Activated T-helper 1 cell treated with anti-CD3 and anti-CD28 coated beads, Interleukin-12 subunit alpha, Interleukin-12 subunit beta, Interleukin-2, Interleukin-4 antibody, amounts not matched to agents 30 ng/mL and 10 ng/mL and 1 ng/mL, durations not matched to agents 14 hours and 24 hours and 36 hours (primary cell): ENCODE measurements around the gene ENDOD1. TPM values are rescaled to one million over a fixed set of nuclear protein-coding genes. Genes with fewer than 3 reads are reported as not detected.
"Not testable (repeated sequence)": the region's sequence is repeated elsewhere in the genome, so short reads cannot be mapped to it uniquely, and the experiment has no call there.

Source experiments
- DNase-seq: peaks from one replicate; pipeline ENCODE4 v3.0.0; 2021; ENCODE audit warnings: low spot score
- H3K27ac Mint-ChIP-seq: one replicate; pipeline ENCODE4 v1.8.0; 2021; ENCODE audit warnings: mild to moderate bottlenecking, mixed read lengths
- H3K27me3 Mint-ChIP-seq: one replicate; pipeline ENCODE4 v1.8.0; 2022; ENCODE audit warnings: mild to moderate bottlenecking, moderate library complexity, mixed read lengths; ENCODE audit not compliant: insufficient read depth
- H3K36me3 Mint-ChIP-seq: one replicate; pipeline ENCODE4 v1.8.0; 2021; ENCODE audit warnings: low read depth, mixed read lengths
- H3K4me1 Mint-ChIP-seq: one replicate; pipeline ENCODE4 v1.8.0; 2021; ENCODE audit warnings: low read depth, mixed read lengths
- H3K4me3 Mint-ChIP-seq: one replicate; pipeline ENCODE4 v1.8.0; 2021; ENCODE audit warnings: mild to moderate bottlenecking, moderate library complexity, mixed read lengths
- H3K9me3 Mint-ChIP-seq: one replicate; pipeline ENCODE4 v1.8.0; 2021; ENCODE audit warnings: mixed read lengths
- intact Hi-C: fragments of 100-400 bp; cut with micrococcal nuclease; formaldehyde crosslinking; loops from one replicate; pipeline ENCODE4 v1.15.1; 2024
- total RNA-seq: library from RNA; stranded (reverse); gene quantifications from 2 replicates; pipeline ENCODE4 v1.2.3, GENCODE V29; 2022

The ENDOD1 gene
- total RNA-seq, 1 donor from 2014 or later, result 34.3 TPM

GRCh38 chr11:95097209-95097608, 7.6 kb downstream of the ENDOD1 start:
- Mint-ChIP-seq H3K27me3 (no peaks in the 10 kb centered on the region), H3K9me3 (no peaks in the 10 kb centered on the region), H3K4me3 (no peak overlapping the region), H3K4me1 (peaks cover 52% of the 10 kb centered on the region), H3K36me3 (peaks cover 26% of the 10 kb centered on the region), H3K27ac (peak overlapping the region; percentile 4)
- intact Hi-C loops, result loop anchor here (5.0 kb wide), 1 partner anchor 1245 kb away; the partner anchor contains the start of gene MAML2
- DNase-seq, result no peak

GRCh38 chr11:95098826-95099225, 9.2 kb downstream of the ENDOD1 start:
- Mint-ChIP-seq H3K4me1 (peaks cover 44% of the 10 kb centered on the region), H3K9me3 (no peaks in the 10 kb centered on the region), H3K4me3 (no peak overlapping the region), H3K27ac (no peak overlapping the region), H3K27me3 (no peaks in the 10 kb centered on the region), H3K36me3 (peaks cover 27% of the 10 kb centered on the region)
- intact Hi-C loops, result loop anchor here (5.0 kb wide), 1 partner anchor 1243 kb away; the partner anchor contains the start of gene MAML2
- no peak for DNase-seq

- Mint-ChIP-seq H3K4me1 (peaks cover 30% of the 10 kb centered on the region), H3K27ac (no peak overlapping the region), H3K36me3 (peaks cover 21% of the 10 kb centered on the region), H3K9me3 (no peaks in the 10 kb centered on the region), H3K4me3 (no peak overlapping the region), H3K27me3 (no peaks in the 10 kb centered on the region)
- DNase-seq, result no peak
- intact Hi-C loops, result no loop called here
Observed at GRCh38 chr11:95100191-95100648, 10.6 kb downstream of the ENDOD1 start.

- H3K9me3 Mint-ChIP-seq, result no peaks in the 10 kb centered on the region
- H3K27me3 Mint-ChIP-seq, result no peaks in the 10 kb centered on the region
- peaks cover 23% of the 10 kb centered on the region for H3K4me1 Mint-ChIP-seq
- no peak overlapping the region for H3K4me3 Mint-ChIP-seq
- intact Hi-C loops, result no loop called here
- no peak overlapping the region for H3K27ac Mint-ChIP-seq
- DNase-seq, result no peak
- peaks cover 22% of the 10 kb centered on the region for H3K36me3 Mint-ChIP-seq
Observed at GRCh38 chr11:95100856-95101507, 11.3 kb downstream of the ENDOD1 start.

GRCh38 chr11:95101935-95102334, 12.3 kb downstream of the ENDOD1 start:
- intact Hi-C loops, result no loop called here
- Mint-ChIP-seq H3K27ac (peak overlapping the region; percentile 46), H3K4me1 (peaks cover 17% of the 10 kb centered on the region), H3K36me3 (peaks cover 22% of the 10 kb centered on the region), H3K4me3 (no peak overlapping the region), H3K27me3 (no peaks in the 10 kb centered on the region), H3K9me3 (no peaks in the 10 kb centered on the region)
- no peak for DNase-seq

GRCh38 chr11:95102733-95103132, 13.1 kb downstream of the ENDOD1 start:
- H3K36me3 Mint-ChIP-seq, result peaks cover 15% of the 10 kb centered on the region
- no peaks in the 10 kb centered on the region for H3K9me3 Mint-ChIP-seq
- no peak overlapping the region for H3K4me3 Mint-ChIP-seq
- H3K4me1 Mint-ChIP-seq, result peaks cover 10% of the 10 kb centered on the region
- no peak for DNase-seq
- intact Hi-C loops, result no loop called here
- no peak overlapping the region for H3K27ac Mint-ChIP-seq
- no peaks in the 10 kb centered on the region for H3K27me3 Mint-ChIP-seq

GRCh38 chr11:95103701-95104100, 14.1 kb downstream of the ENDOD1 start:
- DNase-seq, result no peak
- intact Hi-C loops, result no loop called here
- no peak overlapping the region for H3K27ac Mint-ChIP-seq
- H3K4me1 Mint-ChIP-seq, result peaks cover 8% of the 10 kb centered on the region
- peaks cover 12% of the 10 kb centered on the region for H3K36me3 Mint-ChIP-seq
- no peak overlapping the region for H3K4me3 Mint-ChIP-seq
- H3K27me3 Mint-ChIP-seq, result no peaks in the 10 kb centered on the region
- no peaks in the 10 kb centered on the region for H3K9me3 Mint-ChIP-seq

- Mint-ChIP-seq H3K27ac (no peak overlapping the region), H3K4me1 (peaks cover 8% of the 10 kb centered on the region), H3K36me3 (peaks cover 9% of the 10 kb centered on the region), H3K4me3 (no peak overlapping the region), H3K9me3 (no peaks in the 10 kb centered on the region), H3K27me3 (no peaks in the 10 kb centered on the region)
- no peak for DNase-seq
- intact Hi-C loops, result no loop called here
Observed at GRCh38 chr11:95104121-95104830, 14.6 kb downstream of the ENDOD1 start.

GRCh38 chr11:95104856-95105255, 15.2 kb downstream of the ENDOD1 start:
- intact Hi-C loops, result no loop called here
- H3K4me1 Mint-ChIP-seq, result peaks cover 8% of the 10 kb centered on the region
- H3K9me3 Mint-ChIP-seq, result no peaks in the 10 kb centered on the region
- H3K27me3 Mint-ChIP-seq, result no peaks in the 10 kb centered on the region
- H3K4me3 Mint-ChIP-seq, result no peak overlapping the region
- H3K36me3 Mint-ChIP-seq, result peaks cover 9% of the 10 kb centered on the region
- DNase-seq, result no peak
- H3K27ac Mint-ChIP-seq, result no peak overlapping the region

GRCh38 chr11:95108159-95108611, 18.5 kb downstream of the ENDOD1 start:
- intact Hi-C loops, result no loop called here
- H3K9me3 Mint-ChIP-seq, result no peaks in the 10 kb centered on the region

GRCh38 chr11:95108671-95109551, 19.3 kb downstream of the ENDOD1 start:
- Mint-ChIP-seq H3K27me3 (no peaks in the 10 kb centered on the region), H3K27ac (no peak overlapping the region)
- intact Hi-C loops, result no loop called here

More at GRCh38 chr11:95108159-95108611, 18.5 kb downstream of the ENDOD1 start:
- no peak overlapping the region for H3K4me3 Mint-ChIP-seq
- DNase-seq, result no peak
- no peak overlapping the region for H3K27ac Mint-ChIP-seq
- no peaks in the 10 kb centered on the region for H3K27me3 Mint-ChIP-seq
- H3K36me3 Mint-ChIP-seq, result peaks cover 13% of the 10 kb centered on the region
- peaks cover 10% of the 10 kb centered on the region for H3K4me1 Mint-ChIP-seq

GRCh38 chr11:95111471-95111870, 21.8 kb downstream of the ENDOD1 start:
- H3K27ac Mint-ChIP-seq, H3K36me3 Mint-ChIP-seq, H3K4me3 Mint-ChIP-seq, H3K27me3 Mint-ChIP-seq, H3K9me3 Mint-ChIP-seq, H3K4me1 Mint-ChIP-seq, intact Hi-C loops, DNase-seq: not testable (repeated sequence)

More at GRCh38 chr11:95108671-95109551, 19.3 kb downstream of the ENDOD1 start:
- Mint-ChIP-seq H3K4me3 (no peak overlapping the region), H3K9me3 (no peaks in the 10 kb centered on the region), H3K36me3 (peaks cover 13% of the 10 kb centered on the region), H3K4me1 (peaks cover 10% of the 10 kb centered on the region)
- DNase-seq, result no peak
